Tibial nerve (tissue), 4 donors: ENCODE results near the gene MTG2.

Experiments
- EP300 ChIP-seq, 2 donors: sonication (generic); formaldehyde crosslinking; IDR thresholded peaks; one replicate each; pipeline ENCODE4 v1.6.1; 2017; ENCODE audit warnings: antibody characterized with exemption in 2 of 2, mild to moderate bottlenecking in 1 of 2
- POLR2A ChIP-seq, 2 donors: fragments of 450-650 bp; IDR thresholded peaks; one replicate each; pipeline ENCODE4 v1.6.1; 2017; ENCODE audit warnings: antibody characterized with exemption in 2 of 2, mild to moderate bottlenecking in 2 of 2, moderate library complexity in 2 of 2
- TF ChIP-seq, protein P1 (sequence below), 5 experiments: fragments of 200-600 bp in 3 of 5; fragments of 450-650 bp in 2 of 5; sonication (generic) in 3 of 5; IDR thresholded peaks; one replicate each; pipeline ENCODE4 v1.5.1; 2016 to 2019; ENCODE audit warnings: antibody characterized with exemption in 5 of 5, mild to moderate bottlenecking in 3 of 5, moderate library complexity in 2 of 5

DNA sequence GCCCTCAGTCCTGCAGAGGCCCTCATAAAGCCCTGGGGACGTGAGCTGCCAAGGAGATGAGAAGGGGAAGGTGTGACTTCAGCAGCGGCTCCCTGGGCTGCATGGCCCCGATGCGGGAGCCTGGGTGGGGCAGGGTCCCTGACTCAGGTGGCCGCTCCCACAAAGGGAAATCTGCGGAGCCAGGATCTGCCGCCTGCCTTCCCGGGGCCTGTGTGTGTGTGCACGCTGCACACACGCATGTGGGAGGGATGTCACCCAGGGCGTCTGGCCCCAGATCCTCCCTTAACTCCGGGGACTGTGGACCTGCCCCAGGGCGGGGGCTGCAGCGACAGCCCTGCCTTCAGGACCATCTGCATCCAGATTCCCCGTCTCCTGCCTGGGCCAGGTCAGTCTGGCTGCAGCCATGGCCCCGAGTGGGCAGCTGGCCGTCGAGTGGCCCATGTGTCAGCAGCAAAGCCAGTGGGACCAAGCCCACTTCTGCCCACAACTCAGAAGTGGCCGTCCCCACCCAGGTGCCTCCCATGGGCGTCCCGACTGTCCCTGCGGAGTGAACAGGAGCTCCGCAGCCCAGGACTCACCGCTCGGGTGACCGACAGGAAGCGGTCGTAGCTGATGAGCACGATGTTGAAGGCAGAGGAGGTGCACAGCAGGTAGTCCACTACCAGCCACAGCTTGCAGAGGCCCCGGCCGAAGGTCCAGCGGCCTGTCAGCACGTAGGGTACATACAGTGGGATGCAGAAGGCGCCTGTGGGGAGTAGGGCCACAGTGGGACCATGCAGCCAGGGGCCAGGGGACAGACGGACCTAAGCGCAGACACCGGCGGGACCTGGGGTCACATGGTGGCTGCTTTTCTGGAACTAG lies 35.3 kb downstream of the MTG2 start:
- TF ChIP-seq, protein P1, sequence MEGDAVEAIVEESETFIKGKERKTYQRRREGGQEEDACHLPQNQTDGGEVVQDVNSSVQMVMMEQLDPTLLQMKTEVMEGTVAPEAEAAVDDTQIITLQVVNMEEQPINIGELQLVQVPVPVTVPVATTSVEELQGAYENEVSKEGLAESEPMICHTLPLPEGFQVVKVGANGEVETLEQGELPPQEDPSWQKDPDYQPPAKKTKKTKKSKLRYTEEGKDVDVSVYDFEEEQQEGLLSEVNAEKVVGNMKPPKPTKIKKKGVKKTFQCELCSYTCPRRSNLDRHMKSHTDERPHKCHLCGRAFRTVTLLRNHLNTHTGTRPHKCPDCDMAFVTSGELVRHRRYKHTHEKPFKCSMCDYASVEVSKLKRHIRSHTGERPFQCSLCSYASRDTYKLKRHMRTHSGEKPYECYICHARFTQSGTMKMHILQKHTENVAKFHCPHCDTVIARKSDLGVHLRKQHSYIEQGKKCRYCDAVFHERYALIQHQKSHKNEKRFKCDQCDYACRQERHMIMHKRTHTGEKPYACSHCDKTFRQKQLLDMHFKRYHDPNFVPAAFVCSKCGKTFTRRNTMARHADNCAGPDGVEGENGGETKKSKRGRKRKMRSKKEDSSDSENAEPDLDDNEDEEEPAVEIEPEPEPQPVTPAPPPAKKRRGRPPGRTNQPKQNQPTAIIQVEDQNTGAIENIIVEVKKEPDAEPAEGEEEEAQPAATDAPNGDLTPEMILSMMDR (IDR thresholded peaks at IDR 0.05): no peak
- TF ChIP-seq EP300 (IDR thresholded peaks at IDR 0.05): no peak
- no peak for TF ChIP-seq POLR2A (IDR thresholded peaks at IDR 0.05)
